ENCODE measurements around the gene IZUMO2.

IZUMO2 gene

GRCh38 chr19:50162988-50163387 lies at the start of gene IZUMO2:
Gene IZUMO2, minus strand, starts transcription at chr19:50163281. Its CDS starts 87 bp downstream, at chr19:50163194.
- in situ Hi-C loops (cut with HindIII; ENCODE audit: low pct_ligation_motif_present, low sequenced_read_pairs), result no loop called here
- no peaks in the 10 kb centered on the region for H3K27me3 ChIP-seq (replicated peaks)
- H3K27ac ChIP-seq, result no peak within 1 kb of the TSS
- no peaks in the 10 kb centered on the region for H3K36me3 ChIP-seq (replicated peaks)
- DNase-seq, result no peak
- no peak within 1 kb of the TSS for H3K4me3 ChIP-seq (ENCODE audit: low read depth, low read length)
- TF ChIP-seq CTCF (IDR thresholded peaks at IDR 0.05; ENCODE audit: low read depth, low read length, missing control alignments), result no peak

GRCh38 chr19:50210425-50210824 lies 47.3 kb upstream of the IZUMO2 start:
- Histone ChIP-seq H3K36me3 (replicated peaks) (no peaks in the 10 kb centered on the region), H3K27me3 (replicated peaks) (no peaks in the 10 kb centered on the region), H3K27ac (no peak overlapping the region), H3K4me3 (ENCODE audit: low read depth, low read length) (no peak overlapping the region)
- no peak for DNase-seq
- no peak for TF ChIP-seq CTCF (IDR thresholded peaks at IDR 0.05; ENCODE audit: low read depth, low read length, missing control alignments)
- in situ Hi-C loops (cut with HindIII; ENCODE audit: low pct_ligation_motif_present, low sequenced_read_pairs), result no loop called here

GRCh38 chr19:50209131-50209530 lies 46.0 kb upstream of the IZUMO2 start:
- Histone ChIP-seq H3K36me3 (replicated peaks) (no peaks in the 10 kb centered on the region), H3K27me3 (replicated peaks) (no peaks in the 10 kb centered on the region), H3K27ac (no peak overlapping the region), H3K4me3 (ENCODE audit: low read depth, low read length) (no peak overlapping the region)
- DNase-seq, result no peak
- no peak for TF ChIP-seq CTCF (IDR thresholded peaks at IDR 0.05; ENCODE audit: low read depth, low read length, missing control alignments)
- in situ Hi-C loops (cut with HindIII; ENCODE audit: low pct_ligation_motif_present, low sequenced_read_pairs), result no loop called here

GRCh38 chr19:50207730-50208129 lies 44.6 kb upstream of the IZUMO2 start:
- H3K4me3 ChIP-seq (ENCODE audit: low read depth, low read length), result no peak overlapping the region
- DNase-seq, result no peak
- no peaks in the 10 kb centered on the region for H3K36me3 ChIP-seq (replicated peaks)
- TF ChIP-seq CTCF (IDR thresholded peaks at IDR 0.05; ENCODE audit: low read depth, low read length, missing control alignments), result no peak
- H3K27me3 ChIP-seq (replicated peaks), result peaks cover 2% of the 10 kb centered on the region
- in situ Hi-C loops (cut with HindIII; ENCODE audit: low pct_ligation_motif_present, low sequenced_read_pairs), result no loop called here
- H3K27ac ChIP-seq, result no peak overlapping the region

- H3K4me3 ChIP-seq (ENCODE audit: low read depth, low read length), result no peak overlapping the region
- no peaks in the 10 kb centered on the region for H3K36me3 ChIP-seq (replicated peaks)
- no peak for TF ChIP-seq CTCF (IDR thresholded peaks at IDR 0.05; ENCODE audit: low read depth, low read length, missing control alignments)
- no peak overlapping the region for H3K27ac ChIP-seq
- peaks cover 2% of the 10 kb centered on the region for H3K27me3 ChIP-seq (replicated peaks)
- in situ Hi-C loops (cut with HindIII; ENCODE audit: low pct_ligation_motif_present, low sequenced_read_pairs), result no loop called here
- DNase-seq, result no peak
These were observed 43.1 kb upstream of the IZUMO2 start for GRCh38 chr19:50206191-50206590.

- no peak overlapping the region for H3K27ac ChIP-seq
- DNase-seq, result no peak
- no peak overlapping the region for H3K4me3 ChIP-seq (ENCODE audit: low read depth, low read length)
- peaks cover 2% of the 10 kb centered on the region for H3K27me3 ChIP-seq (replicated peaks)
- H3K36me3 ChIP-seq (replicated peaks), result no peaks in the 10 kb centered on the region
- no peak for TF ChIP-seq CTCF (IDR thresholded peaks at IDR 0.05; ENCODE audit: low read depth, low read length, missing control alignments)
- in situ Hi-C loops (cut with HindIII; ENCODE audit: low pct_ligation_motif_present, low sequenced_read_pairs), result no loop called here
These were observed 42.6 kb upstream of the IZUMO2 start for GRCh38 chr19:50205681-50206138.
